Measurements from ENCODE around the gene DNM2.

- TF ChIP-seq LEF1 (IDR thresholded peaks at IDR 0.05; ENCODE audit: borderline replicate concordance) (no peak), ELF4 (IDR thresholded peaks at IDR 0.05) (no peak), FOXM1 (IDR thresholded peaks at IDR 0.05; ENCODE audit: borderline replicate concordance) (no peak), CTBP1 (IDR thresholded peaks at IDR 0.05; ENCODE audit: borderline replicate concordance) (no peak), FOXA1 (IDR thresholded peaks at IDR 0.05) (no peak), SP1 (IDR thresholded peaks at IDR 0.05) (no peak), FOXK2 (IDR thresholded peaks at IDR 0.05) (no peak), BHLHE40 (IDR thresholded peaks at IDR 0.05; ENCODE audit: borderline replicate concordance) (no peak), ARNT (IDR thresholded peaks at IDR 0.05) (no peak), NFRKB (IDR thresholded peaks at IDR 0.05) (no peak), PKNOX1 (IDR thresholded peaks at IDR 0.05) (no peak), L3MBTL2 (conservative IDR thresholded peaks at IDR 0.05) (no peak)
These were observed 15.8 kb upstream of the DNM2 start for GRCh38 chr19:10701955-10702525.

Data from HEK293T (cell line).